IMR-90 (cell line): ENCODE data around the gene TMEM190.

Experiments used
- BHLHE40 ChIP-seq: fragments of 150-350 bp; IDR thresholded peaks from 2 replicates; pipeline ENCODE4 v1.6.1; 2016; ENCODE audit warnings: mild to moderate bottlenecking, low read depth, low read length
- CEBPB ChIP-seq: IDR thresholded peaks from 2 replicates; pipeline ENCODE4 v1.6.1; 2012; ENCODE audit warnings: low read depth, low read length, improper control_type of control experiment
- CHD1 ChIP-seq: IDR thresholded peaks from 2 replicates; pipeline ENCODE4 v1.6.1; 2012; ENCODE audit warnings: low read depth, low read length, improper control_type of control experiment
- MAFK ChIP-seq: IDR thresholded peaks from 2 replicates; pipeline ENCODE4 v1.6.1; 2012; ENCODE audit warnings: low read depth, low read length, improper control_type of control experiment
- MAZ ChIP-seq: IDR thresholded peaks from 2 replicates; pipeline ENCODE4 v1.6.1; 2012; ENCODE audit warnings: low read depth, mild to moderate bottlenecking, low read length, improper control_type of control experiment, moderate library complexity, borderline replicate concordance
- MXI1 ChIP-seq: IDR thresholded peaks from 2 replicates; pipeline ENCODE4 v1.6.1; 2012; ENCODE audit warnings: low read depth, mild to moderate bottlenecking, low read length, moderate library complexity, borderline replicate concordance
- NFE2L2 ChIP-seq: fragments of 150-350 bp; IDR thresholded peaks from 2 replicates; pipeline ENCODE4 v1.6.1; 2016; ENCODE audit warnings: low read depth, mild to moderate bottlenecking, low read length
- POLR2A ChIP-seq: IDR thresholded peaks from 2 replicates; pipeline ENCODE4 v1.6.1; 2012; ENCODE audit warnings: mild to moderate bottlenecking, low read depth, low read length
- RAD21 ChIP-seq: IDR thresholded peaks from 2 replicates; pipeline ENCODE4 v1.6.1; 2012; ENCODE audit warnings: low read length, improper control_type of control experiment
- RCOR1 ChIP-seq: IDR thresholded peaks from 2 replicates; pipeline ENCODE4 v1.6.1; 2012; ENCODE audit warnings: mild to moderate bottlenecking, low read length, improper control_type of control experiment; ENCODE audit not compliant: insufficient replicate concordance
- SMC3 ChIP-seq: fragments of 150-350 bp; IDR thresholded peaks from 2 replicates; pipeline ENCODE4 v1.6.1; 2016; ENCODE audit warnings: low read depth, mild to moderate bottlenecking, antibody characterized with exemption, low read length, moderate library complexity
- TF ChIP-seq, protein P1 (sequence below): fragments of 150-350 bp; IDR thresholded peaks from 2 replicates; pipeline ENCODE4 v1.6.1; 2016; ENCODE audit warnings: low read depth, mild to moderate bottlenecking, low read length, moderate library complexity, borderline replicate concordance
- TF ChIP-seq, protein P2 (sequence below): conservative IDR thresholded peaks from 2 replicates; pipeline ENCODE4 v1.5.1; 2012; ENCODE audit warnings: mild to moderate bottlenecking, low read depth, low read length, improper control_type of control experiment

DNA sequence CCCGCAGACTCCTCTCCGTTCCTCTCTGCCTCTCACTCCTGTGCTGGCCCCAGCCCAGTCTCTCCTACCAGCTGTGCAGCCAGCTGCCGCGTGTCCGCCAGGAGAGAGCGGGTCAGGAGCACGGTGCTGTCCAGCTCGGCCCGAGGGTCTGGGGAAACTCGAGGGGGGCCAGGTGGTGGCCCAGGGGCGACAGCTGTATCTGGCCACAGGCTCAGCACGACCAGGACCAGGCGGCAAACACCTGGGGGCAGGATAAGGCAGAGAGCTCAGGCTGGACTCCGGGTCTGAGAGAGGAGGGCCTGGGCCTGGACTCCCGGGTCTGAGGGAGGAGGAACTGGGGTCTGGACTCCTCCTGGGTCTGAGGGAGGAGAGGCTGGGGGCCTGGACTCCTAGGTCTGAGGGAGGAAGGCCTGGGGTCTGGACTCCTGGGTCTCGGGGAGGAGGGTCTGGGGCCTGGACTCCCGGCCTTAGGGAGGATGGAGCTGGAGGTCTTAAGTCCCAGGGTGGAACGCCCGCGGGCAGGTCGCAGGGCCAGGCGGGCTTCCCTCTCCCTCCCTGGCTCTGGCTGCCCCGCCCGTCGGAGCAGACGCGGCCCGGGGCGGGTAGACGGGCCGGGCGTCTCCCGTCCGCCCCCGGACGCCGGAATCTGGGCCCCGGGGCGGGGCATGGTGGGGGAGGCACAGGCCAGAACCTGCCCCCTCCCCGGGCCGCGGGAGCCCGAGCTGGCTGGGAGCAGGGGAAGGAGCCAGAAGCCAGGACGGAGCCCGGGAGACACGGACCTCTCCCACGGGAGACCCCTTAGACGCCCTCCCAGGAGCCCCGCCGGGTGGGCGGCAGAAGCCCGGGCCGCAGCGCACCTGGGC is 7.7 kb upstream of the TMEM190 start:
- TF ChIP-seq POLR2A (peak; percentile 66), MAFK (no peak), RAD21 (no peak), NFE2L2 (no peak), CEBPB (no peak), MXI1 (peak; percentile 12; the same call in 1 of the 2 replicates), SMC3 (no peak), MAZ (peak; percentile 96), RCOR1 (no peak), CHD1 (peak; percentile 36; the same call in 1 of the 2 replicates), BHLHE40 (no peak)
- TF ChIP-seq, protein P1, sequence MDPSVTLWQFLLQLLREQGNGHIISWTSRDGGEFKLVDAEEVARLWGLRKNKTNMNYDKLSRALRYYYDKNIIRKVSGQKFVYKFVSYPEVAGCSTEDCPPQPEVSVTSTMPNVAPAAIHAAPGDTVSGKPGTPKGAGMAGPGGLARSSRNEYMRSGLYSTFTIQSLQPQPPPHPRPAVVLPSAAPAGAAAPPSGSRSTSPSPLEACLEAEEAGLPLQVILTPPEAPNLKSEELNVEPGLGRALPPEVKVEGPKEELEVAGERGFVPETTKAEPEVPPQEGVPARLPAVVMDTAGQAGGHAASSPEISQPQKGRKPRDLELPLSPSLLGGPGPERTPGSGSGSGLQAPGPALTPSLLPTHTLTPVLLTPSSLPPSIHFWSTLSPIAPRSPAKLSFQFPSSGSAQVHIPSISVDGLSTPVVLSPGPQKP: no peak
- TF ChIP-seq, protein P2, sequence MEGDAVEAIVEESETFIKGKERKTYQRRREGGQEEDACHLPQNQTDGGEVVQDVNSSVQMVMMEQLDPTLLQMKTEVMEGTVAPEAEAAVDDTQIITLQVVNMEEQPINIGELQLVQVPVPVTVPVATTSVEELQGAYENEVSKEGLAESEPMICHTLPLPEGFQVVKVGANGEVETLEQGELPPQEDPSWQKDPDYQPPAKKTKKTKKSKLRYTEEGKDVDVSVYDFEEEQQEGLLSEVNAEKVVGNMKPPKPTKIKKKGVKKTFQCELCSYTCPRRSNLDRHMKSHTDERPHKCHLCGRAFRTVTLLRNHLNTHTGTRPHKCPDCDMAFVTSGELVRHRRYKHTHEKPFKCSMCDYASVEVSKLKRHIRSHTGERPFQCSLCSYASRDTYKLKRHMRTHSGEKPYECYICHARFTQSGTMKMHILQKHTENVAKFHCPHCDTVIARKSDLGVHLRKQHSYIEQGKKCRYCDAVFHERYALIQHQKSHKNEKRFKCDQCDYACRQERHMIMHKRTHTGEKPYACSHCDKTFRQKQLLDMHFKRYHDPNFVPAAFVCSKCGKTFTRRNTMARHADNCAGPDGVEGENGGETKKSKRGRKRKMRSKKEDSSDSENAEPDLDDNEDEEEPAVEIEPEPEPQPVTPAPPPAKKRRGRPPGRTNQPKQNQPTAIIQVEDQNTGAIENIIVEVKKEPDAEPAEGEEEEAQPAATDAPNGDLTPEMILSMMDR: no peak
